Measurements from ENCODE around the gene OR10G4. TPM values are rescaled to one million over a fixed set of nuclear protein-coding genes. Genes with fewer than 3 reads are reported as not detected.

The OR10G4 gene
- total RNA-seq, 4 donors from 2014 or later: not detected

DNA sequence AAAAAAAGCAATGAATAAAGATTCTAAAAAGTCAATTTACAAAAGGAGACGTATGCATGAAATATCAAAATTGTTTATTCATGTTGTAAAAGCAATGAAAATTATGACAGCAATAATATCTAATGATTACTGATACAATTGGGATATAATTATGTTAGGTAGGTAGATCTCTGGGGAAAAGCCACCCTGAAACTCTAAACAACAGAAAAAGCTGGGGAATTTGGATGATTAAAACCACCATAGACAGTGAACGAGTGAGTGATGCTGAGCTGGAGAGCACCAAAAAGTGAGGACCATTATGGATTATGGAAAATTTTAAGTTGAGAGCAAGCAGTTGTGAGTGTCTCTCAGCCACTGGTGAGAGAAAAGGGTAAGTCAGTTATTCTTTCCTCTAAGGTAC lies 13.7 kb downstream of the OR10G4 start, which contains the start of gene OR10G8:
OR10G8 (plus strand) TSS at position 301 of the 400 bp plus-strand sequence. CDS start 2,825 bp downstream, outside the sequence.
- H3K4me1 ChIP-seq: no peaks in the 10 kb centered on the region
- DNase-seq: no peak
- H3K36me3 ChIP-seq: no peaks in the 10 kb centered on the region
- no peak for TF ChIP-seq POLR2A (IDR thresholded peaks at IDR 0.05)
- TF ChIP-seq, protein P1, sequence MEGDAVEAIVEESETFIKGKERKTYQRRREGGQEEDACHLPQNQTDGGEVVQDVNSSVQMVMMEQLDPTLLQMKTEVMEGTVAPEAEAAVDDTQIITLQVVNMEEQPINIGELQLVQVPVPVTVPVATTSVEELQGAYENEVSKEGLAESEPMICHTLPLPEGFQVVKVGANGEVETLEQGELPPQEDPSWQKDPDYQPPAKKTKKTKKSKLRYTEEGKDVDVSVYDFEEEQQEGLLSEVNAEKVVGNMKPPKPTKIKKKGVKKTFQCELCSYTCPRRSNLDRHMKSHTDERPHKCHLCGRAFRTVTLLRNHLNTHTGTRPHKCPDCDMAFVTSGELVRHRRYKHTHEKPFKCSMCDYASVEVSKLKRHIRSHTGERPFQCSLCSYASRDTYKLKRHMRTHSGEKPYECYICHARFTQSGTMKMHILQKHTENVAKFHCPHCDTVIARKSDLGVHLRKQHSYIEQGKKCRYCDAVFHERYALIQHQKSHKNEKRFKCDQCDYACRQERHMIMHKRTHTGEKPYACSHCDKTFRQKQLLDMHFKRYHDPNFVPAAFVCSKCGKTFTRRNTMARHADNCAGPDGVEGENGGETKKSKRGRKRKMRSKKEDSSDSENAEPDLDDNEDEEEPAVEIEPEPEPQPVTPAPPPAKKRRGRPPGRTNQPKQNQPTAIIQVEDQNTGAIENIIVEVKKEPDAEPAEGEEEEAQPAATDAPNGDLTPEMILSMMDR (IDR thresholded peaks at IDR 0.05): no peak
- H3K9me3 ChIP-seq: no peaks in the 10 kb centered on the region
- no peak within 1 kb of the TSS for H3K4me3 ChIP-seq
- H3K27me3 ChIP-seq: no peaks in the 10 kb centered on the region
- no peak within 1 kb of the TSS for H3K27ac ChIP-seq

DNA sequence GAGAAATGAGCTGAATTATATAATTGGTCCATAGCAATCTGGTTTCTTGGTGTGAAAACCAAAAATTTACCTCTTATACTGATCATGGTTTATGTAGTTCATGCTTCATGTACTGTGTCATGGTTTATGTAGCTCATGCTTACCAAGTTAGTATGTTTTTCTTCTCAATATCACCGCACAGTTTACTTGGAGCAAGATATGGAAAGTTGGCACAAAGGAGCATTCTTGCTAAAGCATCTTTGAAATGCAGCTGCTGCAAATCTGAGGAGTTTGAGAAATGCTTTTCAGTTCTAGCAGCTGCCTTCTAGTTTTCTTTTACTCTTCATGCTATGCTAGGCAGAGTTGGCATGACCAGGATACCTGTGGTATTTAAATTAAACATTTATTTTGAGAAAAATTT lies 23.9 kb downstream of the OR10G4 start:
- no peak overlapping the region for H3K27ac ChIP-seq
- no peak for TF ChIP-seq POLR2A (IDR thresholded peaks at IDR 0.05)
- TF ChIP-seq, protein P1 (IDR thresholded peaks at IDR 0.05): no peak
- H3K4me1 ChIP-seq: no peaks in the 10 kb centered on the region
- no peaks in the 10 kb centered on the region for H3K36me3 ChIP-seq
- no peaks in the 10 kb centered on the region for H3K27me3 ChIP-seq
- no peaks in the 10 kb centered on the region for H3K9me3 ChIP-seq
- H3K4me3 ChIP-seq: no peak overlapping the region
- no peak for DNase-seq

DNA sequence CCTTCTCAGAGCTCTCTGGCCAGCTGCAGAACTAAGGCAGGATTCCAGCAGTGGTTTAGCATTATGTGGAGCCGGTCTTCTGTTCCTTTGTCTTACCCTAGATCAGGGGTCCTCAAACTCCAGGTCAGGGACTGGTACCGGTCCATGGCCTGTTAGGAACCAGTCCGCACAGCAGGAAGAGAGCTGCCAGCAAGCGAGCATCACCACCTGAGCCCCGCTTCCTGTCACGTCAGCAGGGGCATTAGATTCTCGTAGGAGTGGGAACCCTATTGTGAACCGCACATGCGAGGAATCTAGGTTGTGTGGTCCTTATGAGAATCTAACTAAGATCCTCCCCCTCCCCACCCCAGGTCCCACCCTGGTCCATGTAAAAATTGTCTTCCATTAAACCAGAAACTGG lies 26.8 kb downstream of the OR10G4 start:
- Histone ChIP-seq H3K9me3 (no peaks in the 10 kb centered on the region), H3K36me3 (no peaks in the 10 kb centered on the region), H3K4me3 (no peak overlapping the region), H3K4me1 (no peaks in the 10 kb centered on the region), H3K27me3 (no peaks in the 10 kb centered on the region), H3K27ac (no peak overlapping the region)
- TF ChIP-seq, protein P1 (IDR thresholded peaks at IDR 0.05): no peak
- TF ChIP-seq POLR2A (IDR thresholded peaks at IDR 0.05): no peak
- DNase-seq: no peak

DNA sequence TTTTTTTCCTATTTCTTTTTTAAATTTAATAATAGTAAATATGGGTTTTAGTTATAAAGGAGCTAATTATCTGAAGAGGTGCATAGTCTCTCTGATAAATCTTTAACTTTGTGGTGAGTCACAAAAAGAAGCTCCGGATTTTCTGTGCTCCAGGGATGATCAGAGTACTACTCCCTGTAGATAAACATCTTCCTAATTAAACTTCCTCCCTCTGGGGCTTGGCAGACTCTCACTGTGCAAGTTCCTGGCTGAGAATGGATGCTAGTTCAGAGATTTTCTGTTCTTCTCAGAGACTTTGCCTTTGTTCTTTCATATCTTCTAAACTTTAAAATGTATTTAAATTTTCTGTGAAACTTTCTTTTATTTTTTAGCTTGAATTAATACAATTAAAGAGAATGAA lies 28.5 kb downstream of the OR10G4 start, which contains the start of gene OR10G7:
OR10G7 (minus strand) TSS at position 72 of the 400 bp plus-strand sequence. CDS start 2,324 bp downstream, outside the sequence.
- Histone ChIP-seq H3K4me1 (no peaks in the 10 kb centered on the region), H3K4me3 (no peak within 1 kb of the TSS), H3K36me3 (no peaks in the 10 kb centered on the region), H3K27me3 (no peaks in the 10 kb centered on the region), H3K27ac (no peak within 1 kb of the TSS), H3K9me3 (no peaks in the 10 kb centered on the region)
- no peak for DNase-seq
- TF ChIP-seq, protein P1 (IDR thresholded peaks at IDR 0.05): no peak
- TF ChIP-seq POLR2A (IDR thresholded peaks at IDR 0.05): no peak

DNA sequence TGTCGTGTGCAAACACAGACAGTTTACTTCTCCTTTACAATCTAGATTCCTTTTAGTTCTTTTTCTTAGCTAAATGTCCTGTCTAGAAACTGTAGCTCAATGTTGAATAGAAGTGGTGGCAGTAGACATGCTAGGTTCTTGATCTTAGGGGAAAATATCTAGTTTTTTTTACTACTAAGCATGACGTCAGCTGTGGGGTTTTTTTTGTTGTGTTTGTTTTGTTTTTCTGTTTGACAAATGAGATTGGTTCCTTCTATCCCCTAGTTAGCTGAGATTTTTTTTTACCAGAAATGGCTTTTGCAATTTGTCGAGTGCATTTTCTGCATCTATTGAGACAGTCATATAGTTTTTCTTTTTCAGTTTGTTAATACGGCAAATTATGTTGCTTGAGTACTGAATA lies 30.6 kb downstream of the OR10G4 start:
- H3K9me3 ChIP-seq: no peaks in the 10 kb centered on the region

More for the DNA sequence above, 30.6 kb downstream of the OR10G4 start:
- TF ChIP-seq POLR2A (IDR thresholded peaks at IDR 0.05): no peak
- TF ChIP-seq, protein P1 (IDR thresholded peaks at IDR 0.05): no peak
- no peak for DNase-seq
- Histone ChIP-seq H3K4me3 (no peak overlapping the region), H3K27ac (no peak overlapping the region), H3K4me1 (no peaks in the 10 kb centered on the region), H3K27me3 (no peaks in the 10 kb centered on the region), H3K36me3 (no peaks in the 10 kb centered on the region)

Data from Peyer's patch (tissue), 4 donors.